Upper lobe of left lung (tissue), 4 donors: ENCODE data around the gene CCDC78.

Experiments
- CTCF ChIP-seq, 6 experiments: fragments of 450-650 bp in 4 of 6; fragments of 200-600 bp in 2 of 6; sonication (generic) in 2 of 6; IDR thresholded peaks; one replicate each; pipeline ENCODE4 v1.5.1; 2016 to 2019; ENCODE audit warnings: antibody characterized with exemption in 6 of 6
- EP300 ChIP-seq, 4 donors: sonication (generic); formaldehyde crosslinking; IDR thresholded peaks; one replicate each; pipeline ENCODE4 v1.5.1; 2017; ENCODE audit warnings: antibody characterized with exemption in 4 of 4, control low read depth in 2 of 4
- POLR2A ChIP-seq, 4 donors: fragments of 450-650 bp; IDR thresholded peaks; one replicate each; pipeline ENCODE4 v1.5.1; 2016 to 2017; ENCODE audit warnings: antibody characterized with exemption in 4 of 4, mild to moderate bottlenecking in 2 of 4

GRCh38 chr16:673399-673991 lies 52.7 kb downstream of the CCDC78 start:
- TF ChIP-seq EP300 (IDR thresholded peaks at IDR 0.05): no peak
- TF ChIP-seq POLR2A (IDR thresholded peaks at IDR 0.05): no peak
- no peak for TF ChIP-seq CTCF (IDR thresholded peaks at IDR 0.05)
